ENCODE measurements around the gene PTCD3. TPM values are rescaled to one million over a fixed set of nuclear protein-coding genes. Genes with fewer than 3 reads are reported as not detected.

PTCD3 gene
- polyA plus RNA-seq, 1 donor (not counting 4 experiments of a cell fraction or from before 2014, with no cell fraction given) = 93.1 TPM

- H3K36me3 ChIP-seq (ENCODE audit: control insufficient read depth in 2 of 2, extremely low read depth in 1 of 2, insufficient read depth in 2 of 2, low read length in 2 of 2) = peaks cover 4 to 8% of the 10 kb centered on the region in 2 experiments
- peak within 1 kb of the TSS; percentile 92 for H3K9ac ChIP-seq (ENCODE audit: control insufficient read depth, extremely low read depth, insufficient read depth, low read length)
- peaks cover 85% of the 10 kb centered on the region for H3K79me2 ChIP-seq (ENCODE audit: control insufficient read depth, insufficient read depth, low read length)
- peak within 1 kb of the TSS; percentile 61 to 99 (median 95) for H3K4me3 ChIP-seq (ENCODE audit: control insufficient read depth in 2 of 3, extremely low read depth in 1 of 3, insufficient read depth in 2 of 3, low read depth in 1 of 3, low read length in 3 of 3)
- dilution Hi-C loops (cut with MboI; ENCODE audit: extremely low pct_ligation_motif_present, low sequenced_read_pairs) = no loop called here
- H3K27ac ChIP-seq (ENCODE audit: control insufficient read depth, insufficient read depth, low read length) = peak within 1 kb of the TSS; percentile 85
- H3K27me3 ChIP-seq (ENCODE audit: control insufficient read depth, extremely low read depth, insufficient read depth, low read length) = no peaks in the 10 kb centered on the region
- peak within 1 kb of the TSS; percentile 96 for H2AFZ ChIP-seq (ENCODE audit: control insufficient read depth, low read length)
- peak; percentile 73 for DNase-seq (ENCODE audit: low read depth, low spot score)
- no peaks in the 10 kb centered on the region for H3K9me3 ChIP-seq (ENCODE audit: control insufficient read depth, low read depth, low read length)
- H3K9me1 ChIP-seq (ENCODE audit: control insufficient read depth, extremely low read depth, insufficient read depth, low read length) = no peaks in the 10 kb centered on the region
- H3K4me1 ChIP-seq (ENCODE audit: control insufficient read depth, extremely low read depth, insufficient read depth, low read length) = peaks cover 16% of the 10 kb centered on the region
- peaks cover 5% of the 10 kb centered on the region for H4K20me1 ChIP-seq (ENCODE audit: control insufficient read depth, extremely low read depth, insufficient read depth, low read length)
- peak within 1 kb of the TSS; percentile 96 for H3K4me2 ChIP-seq (ENCODE audit: control insufficient read depth, extremely low read depth, insufficient read depth, low read depth, low read length)
- peak; percentile 75 for FAIRE-seq
- no peak for TF ChIP-seq EZH2 (IDR thresholded peaks at IDR 0.05; ENCODE audit: low read length)
- peak in 2 of 3 experiments; percentile 12 to 15 for TF ChIP-seq CTCF (optimal IDR thresholded peaks at IDR 0.05 in 1 of 3, IDR thresholded peaks at IDR 0.05 in 1 of 3, conservative IDR thresholded peaks at IDR 0.05 in 1 of 3; ENCODE audit: extremely low read depth in 1 of 3, insufficient read depth in 2 of 3, low read length in 3 of 3)
Measured at GRCh38 chr2:86105252-86105968, 625 bp upstream of the PTCD3 start, which contains the start of gene POLR1A. Gene POLR1A (minus strand): TSS chr2:86105886. CDS start chr2:86105776, 110 bp downstream.

GRCh38 chr2:86107031-86107430 lies 996 bp downstream of the PTCD3 start:
- H3K4me2 ChIP-seq (ENCODE audit: control insufficient read depth, extremely low read depth, insufficient read depth, low read depth, low read length) = peak overlapping the region; percentile 96
- no peaks in the 10 kb centered on the region for H3K9me3 ChIP-seq (ENCODE audit: control insufficient read depth, low read depth, low read length)
- H2AFZ ChIP-seq (ENCODE audit: control insufficient read depth, low read length) = no peak overlapping the region
- no peaks in the 10 kb centered on the region for H3K27me3 ChIP-seq (ENCODE audit: control insufficient read depth, extremely low read depth, insufficient read depth, low read length)
- H3K79me2 ChIP-seq (ENCODE audit: control insufficient read depth, insufficient read depth, low read length) = peaks cover 78% of the 10 kb centered on the region
- H3K9me1 ChIP-seq (ENCODE audit: control insufficient read depth, extremely low read depth, insufficient read depth, low read length) = no peaks in the 10 kb centered on the region
- H3K4me3 ChIP-seq (ENCODE audit: control insufficient read depth in 2 of 3, extremely low read depth in 1 of 3, insufficient read depth in 2 of 3, low read depth in 1 of 3, low read length in 3 of 3) = peak overlapping the region; percentile 61 to 99 (median 95)
- peak overlapping the region; percentile 85 for H3K27ac ChIP-seq (ENCODE audit: control insufficient read depth, insufficient read depth, low read length)
- H4K20me1 ChIP-seq (ENCODE audit: control insufficient read depth, extremely low read depth, insufficient read depth, low read length) = peaks cover 2% of the 10 kb centered on the region
- peaks cover 10 to 14% of the 10 kb centered on the region in 2 experiments for H3K36me3 ChIP-seq (ENCODE audit: control insufficient read depth in 2 of 2, extremely low read depth in 1 of 2, insufficient read depth in 2 of 2, low read length in 2 of 2)
- H3K9ac ChIP-seq (ENCODE audit: control insufficient read depth, extremely low read depth, insufficient read depth, low read length) = peak overlapping the region; percentile 92
- FAIRE-seq = no peak
- dilution Hi-C loops (cut with MboI; ENCODE audit: extremely low pct_ligation_motif_present, low sequenced_read_pairs) = no loop called here
- no peak for TF ChIP-seq CTCF (optimal IDR thresholded peaks at IDR 0.05 in 1 of 3, IDR thresholded peaks at IDR 0.05 in 1 of 3, conservative IDR thresholded peaks at IDR 0.05 in 1 of 3; ENCODE audit: extremely low read depth in 1 of 3, insufficient read depth in 2 of 3, low read length in 3 of 3)
- no peak for TF ChIP-seq EZH2 (IDR thresholded peaks at IDR 0.05; ENCODE audit: low read length)
- H3K4me1 ChIP-seq (ENCODE audit: control insufficient read depth, extremely low read depth, insufficient read depth, low read length) = peaks cover 16% of the 10 kb centered on the region
- DNase-seq (ENCODE audit: low read depth, low spot score) = no peak

Data from keratinocyte (primary cell).